Kidney (tissue), 14 donors: Measurements from ENCODE around the gene SURF6. TPM values are rescaled to one million over a fixed set of nuclear protein-coding genes. Genes with fewer than 3 reads are reported as not detected.
"Not testable (repeated sequence)": the region's sequence is repeated elsewhere in the genome, so short reads cannot be mapped to it uniquely, and the experiment has no call there.

Source experiments
- DNase-seq, 5 donors: peaks; one replicate each; pipeline ENCODE4 v3.0.0-alpha.2; 2013 to 2020
- FAIRE-seq: peaks from 2 replicates; lab custom pipeline; 2012; peaks lifted over from hg19 to GRCh38; lab: Jason Lieb, UNC
- H3K27ac ChIP-seq, 2 donors: one replicate each; pipeline ENCODE4 v1.7.0; 2013; ENCODE audit warnings: low read depth in 2 of 2, low read length in 2 of 2, inconsistent platforms in 1 of 2
- H3K27me3 ChIP-seq: one replicate; pipeline ENCODE4 v1.7.1; 2013; ENCODE audit warnings: low read length, inconsistent platforms; ENCODE audit not compliant: control insufficient read depth, insufficient read depth
- H3K36me3 ChIP-seq, 3 donors: one replicate each; pipeline versions ENCODE4 v1.7.0 to v1.7.1; 2013; ENCODE audit warnings: low read length in 3 of 3, control low read depth in 1 of 3, inconsistent platforms in 1 of 3; ENCODE audit not compliant: insufficient read depth in 3 of 3, control insufficient read depth in 2 of 3
- H3K4me1 ChIP-seq, 3 donors: one replicate each; pipeline versions ENCODE4 v1.7.0 to v1.7.1; 2013; ENCODE audit warnings: low read length in 3 of 3, inconsistent platforms in 1 of 3, low read depth in 1 of 3; ENCODE audit not compliant: control insufficient read depth in 2 of 3, insufficient read depth in 2 of 3
- H3K4me3 ChIP-seq, 3 donors: one replicate each; pipeline versions ENCODE4 v1.7.0 to v1.8.1; 2013; ENCODE audit warnings: low read length in 3 of 3, control low read depth in 1 of 3, inconsistent platforms in 1 of 3
- H3K9ac ChIP-seq, 3 donors: one replicate each; pipeline versions ENCODE4 v1.7.0 to v1.7.1; 2013; ENCODE audit warnings: low read length in 3 of 3, control low read depth in 1 of 3, inconsistent platforms in 1 of 3
- H3K9me3 ChIP-seq, 3 donors: one replicate each; pipeline versions ENCODE4 v1.7.0 to v1.7.1; 2013; ENCODE audit warnings: low read length in 3 of 3, control low read depth in 1 of 3, inconsistent platforms in 1 of 3; ENCODE audit not compliant: control insufficient read depth in 2 of 3, insufficient read depth in 1 of 3
- CTCF ChIP-seq: IDR thresholded peaks from 3 replicates; pipeline ENCODE4 v1.5.1; 2012; ENCODE audit warnings: mild to moderate bottlenecking, moderate library complexity, borderline replicate concordance; ENCODE audit not compliant: insufficient read depth; ENCODE audit errors: extremely low read depth
- intact Hi-C: fragments of 100-400 bp; cut with DNase I; formaldehyde crosslinking; loops from one replicate; pipeline ENCODE4 v1.11.1; 2022
- polyA plus RNA-seq: library from polyadenylated mRNA; stranded (reverse); fragments of 350-450 nt; fragmentation: Illumina TruSeq; extraction: RNeasy Lipid Tissue Mini Kit (QIAGEN cat#74804); gene quantifications from one replicate; pipeline ENCODE4 v1.2.3, GENCODE V29; 2014; ENCODE audit warnings: low read depth, low replicate concordance; ENCODE audit not compliant: insufficient read depth
- total RNA-seq: library from RNA; stranded (reverse); fragmentation: NEBNext Ultra II Directional; extraction: Animal tissue kit (Norgen Biotek cat#: 25700); gene quantifications from one replicate; pipeline ENCODE4 v1.2.1, GENCODE V29; 2021
- donor health status: control.
- donor health status: control.
- donor health status: control.
- donor health status: control.
- donor health status: control.
- donor health status: DM: yes; HTN: yes; CAD: no.
- donor health status: Normal renal cell carcinoma (clear cell type).

Gene SURF6
- total and polyA plus RNA-seq, 2 donors from 2014 or later, result 16.8 to 17.3 TPM

GRCh38 chr9:133331221-133331620 lies 4.8 kb downstream of the SURF6 start:
- DNase-seq (peak in 1 of 5 donors; percentile 46), FAIRE-seq (no peak)
- peaks cover 0 to 27% (median 20%) of the 10 kb centered on the region in 3 donors for H3K36me3 ChIP-seq
- TF ChIP-seq CTCF, result no peak
- no peaks in the 10 kb centered on the region for H3K27me3 ChIP-seq
- peaks cover 0 to 14% (median 3%) of the 10 kb centered on the region in 3 donors for H3K4me1 ChIP-seq
- no peak overlapping the region for H3K27ac ChIP-seq
- intact Hi-C loops, result loop anchor here (10.0 kb wide), 1 partner anchor 146 kb away; no protein-coding TSS in a partner anchor
- no peak overlapping the region for H3K9ac ChIP-seq
- no peaks in the 10 kb centered on the region for H3K9me3 ChIP-seq
- no peak overlapping the region for H3K4me3 ChIP-seq

- FAIRE-seq, H3K27ac ChIP-seq, H3K4me3 ChIP-seq, H3K9me3 ChIP-seq, H3K9ac ChIP-seq, H3K27me3 ChIP-seq: not testable (repeated sequence)
- TF ChIP-seq CTCF, result peak; percentile 27
- Histone ChIP-seq H3K36me3 (peaks cover 0 to 25% (median 20%) of the 10 kb centered on the region in 3 donors), H3K4me1 (peaks cover 0 to 11% (median 3%) of the 10 kb centered on the region in 3 donors)
- DNase-seq, result peak in 2 of 5 donors; percentile 28 to 69
- intact Hi-C loops, result loop anchor here (10.0 kb wide), 1 partner anchor 145 kb away; no protein-coding TSS in a partner anchor
Measured at GRCh38 chr9:133329306-133330156, 6.5 kb downstream of the SURF6 start.

GRCh38 chr9:133327834-133328484 lies 8.0 kb downstream of the SURF6 start:
- Histone ChIP-seq H3K36me3 (peaks cover 0 to 10% (median 9%) of the 10 kb centered on the region in 3 donors), H3K27me3 (no peaks in the 10 kb centered on the region), H3K9ac (no peak overlapping the region), H3K27ac (no peak overlapping the region), H3K4me3 (no peak overlapping the region), H3K4me1 (peaks cover 0 to 3% (median 0%) of the 10 kb centered on the region in 3 donors), H3K9me3 (no peaks in the 10 kb centered on the region)
- DNase-seq (peak in 2 of 5 donors; percentile 34 to 41), FAIRE-seq (no peak)
- no peak for TF ChIP-seq CTCF
- intact Hi-C loops, result no loop called here

GRCh38 chr9:133327021-133327420 lies 9.0 kb downstream of the SURF6 start:
- H3K4me3 ChIP-seq, H3K4me1 ChIP-seq, H3K27me3 ChIP-seq, H3K27ac ChIP-seq, DNase-seq, FAIRE-seq, intact Hi-C loops, H3K9me3 ChIP-seq, H3K9ac ChIP-seq, H3K36me3 ChIP-seq: not testable (repeated sequence)
